ENCODE data around the gene TEDC1.

- TF ChIP-seq CTCF (IDR thresholded peaks at IDR 0.05) = no peak
- TF ChIP-seq POLR2A (IDR thresholded peaks at IDR 0.05) = no peak
These were observed 6.1 kb upstream of the TEDC1 start for GRCh38 chr14:105484997-105485393.
